H7 (cell line): Measurements from ENCODE around the gene FAM114A1. TPM values are rescaled to one million over a fixed set of nuclear protein-coding genes. Genes with fewer than 3 reads are reported as not detected.
A peak's percentile ranks its signal among the peaks of the same experiment; 100 is the strongest.

Experiments used
- DNase-seq: peaks from one replicate; pipeline ENCODE4 v3.0.0; 2012
- H3K27me3 ChIP-seq: 2 replicates; pipeline ENCODE4 v1.6.0; 2011; ENCODE audit warnings: mild to moderate bottlenecking, low read length; ENCODE audit not compliant: control insufficient read depth, insufficient read depth
- H3K36me3 ChIP-seq: replicated peaks from 2 replicates; pipeline ENCODE4 v1.5.1; 2011; ENCODE audit warnings: low read length; ENCODE audit not compliant: control insufficient read depth, insufficient read depth
- H3K4me3 ChIP-seq: 2 replicates; pipeline ENCODE4 v1.5.1; 2011; ENCODE audit warnings: low read depth, mild to moderate bottlenecking, control low read depth, low read length, moderate library complexity; ENCODE audit not compliant: insufficient read depth
- total RNA-seq: library from RNA; depleted of rRNA; stranded (reverse); fragments of >200 nt; shearing (Covaris generic); gene quantifications from 2 replicates; pipeline ENCODE4 v1.2.3, GENCODE V29; 2014

The FAM114A1 gene
- total RNA-seq, 1 experiment from 2014 or later, result 14.5 TPM

- Histone ChIP-seq H3K36me3 (no peaks in the 10 kb centered on the region), H3K4me3 (no peak overlapping the region), H3K27me3 (no peaks in the 10 kb centered on the region)
- no peak for DNase-seq
Measured at GRCh38 chr4:38842994-38843393, 24.6 kb upstream of the FAM114A1 start.

DNA sequence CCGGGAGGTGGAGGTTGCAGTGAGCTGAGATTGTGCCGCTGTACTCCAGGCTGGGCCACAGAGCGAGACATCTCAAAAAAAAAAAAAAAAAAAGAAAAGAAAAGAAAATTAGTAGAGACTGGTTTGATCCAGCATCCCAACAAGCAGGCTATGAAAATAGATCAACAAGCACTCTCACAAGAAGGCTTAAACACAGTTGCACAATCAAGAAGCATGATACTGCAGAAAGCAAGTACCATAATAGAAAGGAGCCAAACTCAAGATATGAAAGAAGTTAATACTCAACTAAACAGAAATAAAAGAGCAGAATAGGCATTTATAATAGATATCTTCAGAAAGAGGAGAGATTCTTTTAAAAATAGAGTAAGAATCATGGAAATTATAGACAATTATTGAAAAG, 21.6 kb upstream of the FAM114A1 start:
- no peak for DNase-seq
- Histone ChIP-seq H3K27me3 (no peaks in the 10 kb centered on the region), H3K36me3 (no peaks in the 10 kb centered on the region), H3K4me3 (no peak overlapping the region)

- H3K36me3 ChIP-seq, result no peaks in the 10 kb centered on the region
- no peak for DNase-seq
- H3K4me3 ChIP-seq, result no peak overlapping the region
- no peaks in the 10 kb centered on the region for H3K27me3 ChIP-seq
Measured at GRCh38 chr4:38855466-38855865, 12.1 kb upstream of the FAM114A1 start.

GRCh38 chr4:38856046-38856445, 11.6 kb upstream of the FAM114A1 start:
- Histone ChIP-seq H3K4me3 (no peak overlapping the region), H3K27me3 (no peaks in the 10 kb centered on the region), H3K36me3 (no peaks in the 10 kb centered on the region)
- no peak for DNase-seq

DNA sequence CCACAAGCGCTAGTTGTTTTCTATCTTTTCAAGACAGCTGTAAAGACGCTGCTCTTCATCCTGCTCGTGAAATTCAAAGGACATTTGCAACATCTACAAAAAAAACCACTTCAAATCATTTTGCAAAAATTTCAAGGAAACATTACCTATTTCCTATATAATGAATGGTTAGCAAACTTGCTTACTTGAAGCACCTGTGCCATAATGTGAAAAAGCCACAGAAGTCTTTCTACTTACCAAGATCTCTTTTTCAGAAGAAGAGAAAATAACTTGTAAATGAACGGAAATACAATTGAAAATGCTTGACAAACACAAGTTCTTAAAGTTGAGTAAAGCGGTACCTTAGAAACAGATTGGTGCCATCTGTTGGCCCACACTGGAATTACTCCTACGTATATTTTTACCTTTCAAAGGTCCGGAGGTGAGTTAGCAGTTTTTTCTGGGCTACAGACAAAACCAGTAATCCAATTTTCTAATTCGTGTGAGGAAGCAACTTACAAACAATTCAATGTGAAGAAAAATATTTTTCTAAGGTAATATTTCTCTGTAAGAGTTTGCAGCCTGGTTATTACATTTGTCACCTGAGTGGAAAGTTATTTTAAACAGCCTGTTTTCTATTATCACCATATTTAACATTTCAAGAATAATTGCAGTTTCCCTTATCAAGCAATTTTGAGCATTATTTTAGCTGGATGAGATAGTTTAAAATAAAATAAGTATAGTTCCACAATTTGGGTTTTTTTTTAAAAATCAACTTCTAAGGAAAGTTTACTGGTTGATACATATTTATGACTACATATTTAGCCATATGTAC, 10.9 kb upstream of the FAM114A1 start, which contains the start of gene TLR6:
Gene TLR6 (minus strand): TSS at position 294 of the 814 bp plus-strand sequence. CDS start 27,344 bp downstream, outside the sequence.
- Histone ChIP-seq H3K36me3 (no peaks in the 10 kb centered on the region), H3K4me3 (no peak within 1 kb of the TSS), H3K27me3 (no peaks in the 10 kb centered on the region)
- peak; percentile 50 for DNase-seq

GRCh38 chr4:38857354-38858096, 10.1 kb upstream of the FAM114A1 start:
- Histone ChIP-seq H3K36me3 (no peaks in the 10 kb centered on the region), H3K27me3 (no peaks in the 10 kb centered on the region), H3K4me3 (no peak overlapping the region)
- DNase-seq, result no peak

DNA sequence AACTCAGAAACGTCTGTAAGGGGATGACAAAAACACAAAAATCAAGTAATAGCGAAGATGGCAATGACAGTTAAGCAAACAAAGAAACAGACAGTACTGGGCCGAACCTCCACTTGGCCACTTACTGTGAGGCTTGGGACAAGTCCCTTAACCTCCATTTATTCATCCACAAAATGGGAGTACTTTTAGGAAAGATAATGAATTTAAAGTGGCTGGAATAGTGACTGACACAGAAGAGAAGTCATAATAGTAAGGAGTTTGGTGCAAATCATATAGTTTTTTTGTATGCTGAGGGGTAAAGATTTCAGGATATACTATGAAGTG, 9.5 kb upstream of the FAM114A1 start:
- Histone ChIP-seq H3K36me3 (no peaks in the 10 kb centered on the region), H3K4me3 (no peak overlapping the region), H3K27me3 (no peaks in the 10 kb centered on the region)
- DNase-seq, result no peak

DNA sequence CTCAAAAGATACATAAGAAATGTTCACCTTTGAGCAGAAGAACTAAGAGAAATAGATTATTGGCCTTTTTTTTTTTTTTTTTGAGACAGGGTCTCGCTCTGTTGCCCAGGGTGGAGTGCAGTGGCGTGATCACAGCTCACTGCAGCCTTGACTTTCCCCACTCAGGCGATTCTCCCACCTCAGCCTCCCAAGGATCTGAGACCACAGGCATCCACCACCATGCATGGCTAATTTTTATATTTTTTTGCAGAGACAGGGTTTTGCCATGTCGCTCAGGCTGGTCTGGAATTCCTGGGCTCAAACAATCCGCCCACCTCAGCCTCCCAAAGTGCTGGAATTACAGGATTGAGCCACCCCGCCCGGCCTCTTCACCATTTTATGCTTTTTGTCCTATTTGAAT, 8.1 kb upstream of the FAM114A1 start:
- H3K4me3 ChIP-seq, result no peak overlapping the region
- no peak for DNase-seq
- H3K36me3 ChIP-seq, result no peaks in the 10 kb centered on the region
- no peaks in the 10 kb centered on the region for H3K27me3 ChIP-seq

DNA sequence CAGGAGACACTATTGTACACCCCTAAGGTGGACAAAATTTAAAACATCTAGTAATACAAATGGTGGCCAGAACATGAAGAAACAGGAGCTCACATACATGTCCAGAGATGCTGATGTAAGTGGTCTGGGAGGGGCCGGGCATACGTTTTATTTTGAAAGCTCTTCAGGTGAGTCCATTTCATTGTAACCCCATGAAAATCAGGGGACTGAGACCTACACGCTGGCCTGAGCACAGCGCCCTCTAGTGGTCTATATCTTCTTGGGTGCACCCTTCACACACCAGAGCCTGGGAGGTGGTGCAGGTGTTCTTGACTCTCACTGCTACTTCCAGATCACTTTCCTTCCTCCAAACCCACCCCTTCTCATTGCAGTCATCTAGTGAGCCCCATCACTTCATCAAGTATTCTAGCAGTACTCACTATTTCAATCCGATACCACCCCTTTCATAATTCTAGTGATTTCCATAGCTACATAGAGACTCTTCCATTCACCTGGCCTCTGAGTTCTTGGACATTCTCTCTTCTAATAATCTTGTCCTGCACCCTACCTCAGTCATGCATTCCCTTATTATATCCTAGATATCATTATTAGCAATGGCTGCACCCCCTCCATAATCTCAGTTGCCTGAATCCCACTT, 6.7 kb upstream of the FAM114A1 start:
- Histone ChIP-seq H3K36me3 (no peaks in the 10 kb centered on the region), H3K4me3 (no peak overlapping the region), H3K27me3 (no peaks in the 10 kb centered on the region)
- DNase-seq, result peak; percentile 76

DNA sequence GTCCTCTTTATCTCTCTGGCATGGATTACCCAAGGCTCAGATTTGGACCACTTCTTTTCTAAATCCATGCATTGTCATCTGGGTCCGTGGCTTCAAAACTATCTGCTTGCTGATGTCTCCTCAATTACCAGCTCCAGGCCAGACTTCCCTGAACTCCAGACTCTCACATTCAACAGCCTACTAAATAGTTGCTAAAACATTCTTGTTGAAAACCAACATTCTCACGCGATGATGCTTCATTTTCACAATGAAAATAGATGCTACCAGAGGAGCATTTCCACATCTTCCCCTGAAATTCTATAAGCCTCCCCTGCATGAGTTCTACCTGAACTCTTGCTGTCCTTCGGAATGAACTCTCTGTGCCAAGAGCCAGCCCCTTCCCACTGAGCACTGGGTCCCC, 5.8 kb upstream of the FAM114A1 start:
- Histone ChIP-seq H3K27me3 (no peaks in the 10 kb centered on the region), H3K36me3 (no peaks in the 10 kb centered on the region)
- no peak for DNase-seq

GRCh38 chr4:38865445-38865844, 2.2 kb upstream of the FAM114A1 start:
- Histone ChIP-seq H3K27me3 (peaks cover 4% of the 10 kb centered on the region; the same call in 1 of the 2 replicates), H3K36me3 (peaks cover 4% of the 10 kb centered on the region; the same call in 1 of the 2 replicates), H3K4me3 (no peak overlapping the region)
- DNase-seq, result no peak

More for the DNA sequence above, 5.8 kb upstream of the FAM114A1 start:
- H3K4me3 ChIP-seq, result no peak overlapping the region

GRCh38 chr4:38866973-38867477, 581 bp upstream of the FAM114A1 start:
- Histone ChIP-seq H3K27me3 (peaks cover 4% of the 10 kb centered on the region; the same call in 1 of the 2 replicates), H3K4me3 (peak overlapping the region; percentile 72), H3K36me3 (peaks cover 4% of the 10 kb centered on the region; the same call in 1 of the 2 replicates)
- no peak for DNase-seq

GRCh38 chr4:38868059-38868960, 704 bp downstream of the FAM114A1 start:
- peaks cover 4% of the 10 kb centered on the region; the same call in 1 of the 2 replicates for H3K36me3 ChIP-seq
- peak; percentile 67 for DNase-seq

GRCh38 chr4:38869511-38869910, 1.9 kb downstream of the FAM114A1 start:
- DNase-seq, result no peak
- H3K27me3 ChIP-seq, result peaks cover 4% of the 10 kb centered on the region; the same call in 1 of the 2 replicates
- peaks cover 4% of the 10 kb centered on the region; the same call in 1 of the 2 replicates for H3K36me3 ChIP-seq
- H3K4me3 ChIP-seq, result no peak overlapping the region

More at GRCh38 chr4:38868059-38868960, 704 bp downstream of the FAM114A1 start:
- Histone ChIP-seq H3K4me3 (peak overlapping the region; percentile 72), H3K27me3 (peaks cover 4% of the 10 kb centered on the region; the same call in 1 of the 2 replicates)
